NB4 (cell line): Measurements from ENCODE around the gene RCBTB2.

Experiments used
- DNase-seq: peaks from one replicate; pipeline ENCODE4 v3.0.0; 2010; ENCODE audit warnings: low read depth
- H3K4me3 ChIP-seq: one replicate; pipeline ENCODE4 v1.5.1; 2011; ENCODE audit warnings: mild to moderate bottlenecking, low read depth, low read length, moderate library complexity
- MYC ChIP-seq: IDR thresholded peaks from 2 replicates; pipeline ENCODE4 v1.6.1; 2011; ENCODE audit warnings: low read depth, low read length
- POLR2A ChIP-seq: IDR thresholded peaks from 2 replicates; pipeline ENCODE4 v1.6.1; 2011; ENCODE audit warnings: mild to moderate bottlenecking; ENCODE audit not compliant: insufficient read length; ENCODE audit errors: extremely low read depth
- TF ChIP-seq, protein P1 (sequence below): IDR thresholded peaks from one replicate; pipeline ENCODE4 v1.5.1; 2012; ENCODE audit warnings: low read depth, low read length
- TF ChIP-seq, protein P2 (sequence below): IDR thresholded peaks from 2 replicates; pipeline ENCODE4 v1.6.1; 2011; ENCODE audit warnings: low read depth, low read length

The RCBTB2 gene

DNA sequence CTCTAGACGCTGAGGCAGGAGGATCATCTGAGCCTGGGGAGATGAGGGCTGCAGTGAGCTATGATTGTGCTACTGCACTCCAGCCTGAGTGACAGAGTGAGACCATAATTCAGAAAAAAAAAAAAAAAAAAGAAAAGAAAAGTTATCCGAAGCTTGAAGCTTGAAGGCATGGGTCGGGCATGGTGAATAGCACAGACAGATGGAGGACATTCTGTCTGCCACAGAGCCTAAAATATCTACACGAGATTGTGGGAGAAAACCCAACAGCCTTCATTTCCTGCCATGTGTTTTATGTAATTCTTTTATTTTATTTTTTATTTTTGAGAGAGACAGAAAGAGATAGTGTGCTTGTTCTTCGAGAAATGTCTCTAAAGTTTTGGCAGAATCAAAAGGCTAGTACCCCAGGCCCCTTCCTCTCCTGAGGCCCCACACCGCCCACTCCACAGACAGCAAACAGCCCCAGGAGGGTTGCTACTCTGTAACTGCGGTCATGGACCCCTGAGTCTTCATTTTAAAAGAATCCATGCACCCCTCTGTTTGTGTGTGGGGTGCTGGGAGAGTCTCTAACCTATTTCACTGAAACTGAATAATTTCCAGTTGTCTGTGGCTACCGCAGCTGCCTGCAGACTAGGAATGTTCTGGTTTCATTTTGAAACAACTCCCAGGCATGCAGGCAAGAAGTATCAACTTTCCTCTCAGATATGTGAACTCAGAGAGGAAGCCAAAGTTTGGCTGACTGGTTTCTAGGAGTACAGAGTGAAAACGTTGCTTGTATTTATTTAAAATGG, 38.4 kb upstream of the RCBTB2 start:
- DNase-seq, result peak; percentile 53
- TF ChIP-seq, protein P1, sequence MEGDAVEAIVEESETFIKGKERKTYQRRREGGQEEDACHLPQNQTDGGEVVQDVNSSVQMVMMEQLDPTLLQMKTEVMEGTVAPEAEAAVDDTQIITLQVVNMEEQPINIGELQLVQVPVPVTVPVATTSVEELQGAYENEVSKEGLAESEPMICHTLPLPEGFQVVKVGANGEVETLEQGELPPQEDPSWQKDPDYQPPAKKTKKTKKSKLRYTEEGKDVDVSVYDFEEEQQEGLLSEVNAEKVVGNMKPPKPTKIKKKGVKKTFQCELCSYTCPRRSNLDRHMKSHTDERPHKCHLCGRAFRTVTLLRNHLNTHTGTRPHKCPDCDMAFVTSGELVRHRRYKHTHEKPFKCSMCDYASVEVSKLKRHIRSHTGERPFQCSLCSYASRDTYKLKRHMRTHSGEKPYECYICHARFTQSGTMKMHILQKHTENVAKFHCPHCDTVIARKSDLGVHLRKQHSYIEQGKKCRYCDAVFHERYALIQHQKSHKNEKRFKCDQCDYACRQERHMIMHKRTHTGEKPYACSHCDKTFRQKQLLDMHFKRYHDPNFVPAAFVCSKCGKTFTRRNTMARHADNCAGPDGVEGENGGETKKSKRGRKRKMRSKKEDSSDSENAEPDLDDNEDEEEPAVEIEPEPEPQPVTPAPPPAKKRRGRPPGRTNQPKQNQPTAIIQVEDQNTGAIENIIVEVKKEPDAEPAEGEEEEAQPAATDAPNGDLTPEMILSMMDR, result no peak
- TF ChIP-seq POLR2A (no peak), MYC (0 out of 2 replicates have a peak, but pooled peaks have one; percentile 11)
- TF ChIP-seq, protein P2, sequence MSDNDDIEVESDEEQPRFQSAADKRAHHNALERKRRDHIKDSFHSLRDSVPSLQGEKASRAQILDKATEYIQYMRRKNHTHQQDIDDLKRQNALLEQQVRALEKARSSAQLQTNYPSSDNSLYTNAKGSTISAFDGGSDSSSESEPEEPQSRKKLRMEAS, result no peak
- H3K4me3 ChIP-seq, result no peak overlapping the region

DNA sequence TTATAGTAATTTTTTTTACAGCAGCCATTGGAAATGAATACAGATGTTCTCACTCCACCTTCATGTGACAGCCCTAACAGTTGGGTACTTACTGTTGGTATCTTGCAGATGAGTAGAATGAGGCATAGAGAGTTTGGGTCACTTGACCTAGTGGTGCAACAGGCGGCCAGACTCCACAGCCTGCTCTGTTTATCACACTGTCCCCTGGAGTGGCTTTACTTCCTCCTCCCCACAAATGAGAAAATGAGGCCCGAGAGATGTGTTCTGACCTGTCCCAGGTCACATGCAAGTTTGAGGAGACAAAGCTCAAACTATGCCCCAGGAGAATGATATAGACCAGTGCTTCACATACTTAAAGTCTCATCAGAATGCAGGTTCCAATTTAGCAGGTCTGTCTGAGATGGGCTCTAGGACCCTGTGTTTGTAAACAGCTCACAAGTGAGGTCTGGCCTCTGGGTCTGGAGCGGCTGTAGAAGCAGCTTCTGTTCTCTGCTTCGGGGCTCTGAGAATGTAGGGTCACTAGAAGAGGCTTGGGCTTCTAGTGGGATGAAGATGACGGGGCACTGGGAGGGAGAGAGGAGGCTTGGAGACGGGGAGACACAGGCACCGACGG, 37.4 kb upstream of the RCBTB2 start:
- DNase-seq, result peak; percentile 52
- H3K4me3 ChIP-seq, result no peak overlapping the region
- TF ChIP-seq MYC, result peak; percentile 38; the same call in 1 of the 2 replicates
- TF ChIP-seq, protein P1, result no peak
- TF ChIP-seq, protein P2, result no peak; the same call in 1 of the 2 replicates
- no peak for TF ChIP-seq POLR2A

DNA sequence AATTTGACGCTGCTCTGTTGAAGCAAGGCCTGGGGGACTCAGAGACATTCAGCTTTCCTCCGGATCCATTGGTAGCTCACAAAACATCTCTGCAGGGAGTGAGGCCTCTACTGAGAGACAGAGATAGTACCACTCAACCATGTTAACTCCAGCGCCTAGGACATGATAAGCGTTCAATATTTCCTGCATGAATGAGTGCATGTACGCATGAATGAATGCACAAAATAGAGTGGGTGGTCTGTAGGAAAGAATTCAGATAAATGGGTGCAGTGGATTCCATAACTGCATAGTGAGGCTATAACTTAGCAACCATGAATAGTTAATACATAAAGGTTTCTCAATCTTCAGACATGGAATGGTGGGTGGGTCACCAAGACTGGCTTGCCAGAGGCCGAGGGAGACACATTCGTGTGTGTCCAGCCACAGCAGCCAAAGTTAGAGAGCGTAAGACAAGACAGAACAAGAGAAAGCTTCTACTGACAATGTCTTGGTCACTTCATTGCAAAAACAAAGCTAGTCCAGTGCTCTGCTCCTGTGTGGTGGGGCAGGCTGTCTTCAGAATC, 36.3 kb upstream of the RCBTB2 start:
- TF ChIP-seq POLR2A (no peak), MYC (no peak)
- TF ChIP-seq, protein P1, result no peak
- TF ChIP-seq, protein P2, result no peak
- no peak for DNase-seq
- no peak overlapping the region for H3K4me3 ChIP-seq

DNA sequence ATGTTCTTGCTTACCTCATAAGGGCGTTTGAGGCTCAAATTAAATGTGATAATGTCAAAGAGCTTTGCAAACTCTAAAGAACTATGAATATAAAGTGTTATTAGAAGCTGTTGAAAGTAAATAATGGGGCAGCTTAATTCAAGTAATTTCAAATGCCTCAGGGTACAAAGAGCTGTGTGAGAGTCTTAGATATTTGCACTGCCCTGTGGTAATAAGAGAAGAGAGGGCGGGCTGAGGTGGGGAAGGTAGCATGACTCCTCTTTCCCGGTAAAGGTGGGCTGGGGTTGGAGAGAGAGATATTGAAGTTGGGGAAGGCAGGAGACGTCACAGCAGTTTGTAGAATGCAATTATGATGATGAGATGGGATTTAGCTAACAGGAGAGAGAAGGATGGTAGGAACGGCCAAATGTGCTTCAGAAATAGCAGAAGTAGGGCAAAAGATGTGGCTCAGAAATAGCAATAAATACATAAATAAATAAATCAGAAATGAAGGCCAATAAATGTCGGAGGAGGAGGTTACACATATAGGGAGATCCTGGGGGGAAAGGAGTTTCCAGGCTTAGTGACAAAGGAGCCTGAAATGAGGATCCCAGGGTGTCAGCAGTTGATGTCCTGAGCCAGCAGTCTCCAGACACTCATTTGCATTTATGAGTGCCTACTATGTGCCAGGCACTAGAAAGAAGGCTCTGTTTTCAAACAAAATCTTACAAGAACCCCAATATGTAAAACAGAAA, 35.7 kb upstream of the RCBTB2 start:
- no peak overlapping the region for H3K4me3 ChIP-seq
- no peak for TF ChIP-seq POLR2A
- TF ChIP-seq, protein P2, result no peak
- no peak for TF ChIP-seq MYC
- TF ChIP-seq, protein P1, result no peak
- DNase-seq, result no peak

DNA sequence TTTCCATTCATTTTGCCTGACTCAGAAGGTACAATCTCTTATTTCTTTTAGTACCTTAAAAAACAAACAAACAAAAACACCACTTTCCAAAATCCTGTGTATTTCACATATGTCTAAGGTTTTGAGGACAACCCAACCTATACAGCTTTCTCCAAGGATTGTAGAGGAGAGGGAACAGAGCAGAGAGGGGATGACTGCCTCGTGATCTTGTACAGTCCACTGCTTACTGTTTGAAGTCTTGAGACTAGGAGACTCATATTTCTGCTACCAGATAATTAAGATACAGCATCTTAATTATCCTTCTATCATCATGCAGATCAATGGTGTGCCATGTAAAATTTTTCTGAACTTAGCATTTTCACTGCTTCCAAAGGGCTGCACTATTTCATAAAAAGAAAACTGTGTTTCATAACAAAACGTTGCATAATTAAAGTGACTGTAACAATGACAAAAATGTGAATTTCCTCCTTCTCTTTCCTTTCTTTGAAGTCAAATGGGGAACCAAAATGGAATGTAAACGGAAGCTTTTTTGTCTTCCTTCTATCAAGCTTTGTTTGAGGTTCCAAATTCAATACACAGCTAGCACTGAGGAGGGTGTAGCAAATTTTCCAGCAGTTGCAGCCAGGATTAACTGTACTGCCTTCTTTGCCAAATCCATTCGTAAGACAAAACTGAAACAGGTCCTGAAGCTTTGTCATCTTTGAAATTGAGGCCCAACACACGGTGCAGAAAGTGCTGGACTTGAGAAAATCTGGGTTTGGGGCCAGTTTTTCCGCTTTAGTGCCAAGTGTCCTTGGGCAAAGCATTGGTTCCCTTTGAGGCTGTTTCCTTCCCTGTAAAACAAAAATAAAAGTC, 34.9 kb upstream of the RCBTB2 start:
- peak overlapping the region; percentile 0 for H3K4me3 ChIP-seq
- no peak for TF ChIP-seq POLR2A
- TF ChIP-seq MYC, result no peak
- TF ChIP-seq, protein P2, result no peak
- TF ChIP-seq, protein P1, result no peak
- DNase-seq, result peak; percentile 73
